Esophagus squamous epithelium (tissue), 4 donors: ENCODE measurements around the gene ZNF341.

Experiments
- CTCF ChIP-seq, 6 experiments: fragments of 450-650 bp in 4 of 6; fragments of 200-600 bp in 2 of 6; sonication (generic) in 2 of 6; IDR thresholded peaks; one replicate each; pipeline ENCODE4 v1.5.1; 2016 to 2019; ENCODE audit warnings: antibody characterized with exemption in 6 of 6, mild to moderate bottlenecking in 4 of 6, moderate library complexity in 4 of 6
- POLR2A ChIP-seq, 4 donors: fragments of 450-650 bp; IDR thresholded peaks; one replicate each; pipeline ENCODE4 v1.6.1; 2017; ENCODE audit warnings: antibody characterized with exemption in 4 of 4, mild to moderate bottlenecking in 4 of 4, moderate library complexity in 3 of 4

GRCh38 chr20:33839591-33839990 is 107.8 kb downstream of the ZNF341 start:
- TF ChIP-seq CTCF (IDR thresholded peaks at IDR 0.05) (no peak), POLR2A (IDR thresholded peaks at IDR 0.05) (no peak)
